Heart left ventricle (tissue), 16 donors: ENCODE data around the gene BNC2. TPM values are rescaled to one million over a fixed set of nuclear protein-coding genes. Genes with fewer than 3 reads are reported as not detected.

Experiments used
- ATAC-seq, 4 donors: fragments of 200-7000 bp; cut with Tn5 transposase; one replicate each; pipeline ENCODE4 v1.9.1; 2020 to 2022; ENCODE audit warnings: moderate library complexity in 4 of 4, mild to moderate bottlenecking in 3 of 4, moderate number of reproducible peaks in 1 of 4
- DNase-seq, 5 donors: peaks; one replicate each; pipeline ENCODE4 v3.0.0-alpha.2; 2020
- H3K27ac ChIP-seq, 12 donors: fragments of 200-600 bp; sonication (generic) in 4 of 12; one replicate each; pipeline versions ENCODE4 v1.5.0 to v1.8.0; 2016 to 2022; ENCODE audit warnings: mild to moderate bottlenecking in 2 of 12
- H3K27me3 ChIP-seq, 9 donors: fragments of 200-600 bp; sonication (generic) in 2 of 9; one replicate each; pipeline versions ENCODE4 v1.5.1 to v1.8.0; 2016 to 2022; ENCODE audit warnings: mild to moderate bottlenecking in 3 of 9
- H3K36me3 ChIP-seq, 9 donors: fragments of 200-600 bp; sonication (generic) in 2 of 9; one replicate each; pipeline versions ENCODE4 v1.5.0 to v1.8.0; 2018 to 2022; ENCODE audit warnings: mild to moderate bottlenecking in 2 of 9
- H3K4me1 ChIP-seq, 12 donors: fragments of 200-600 bp; sonication (generic) in 4 of 12; one replicate each; pipeline versions ENCODE4 v1.5.0 to v1.8.0; 2016 to 2022; ENCODE audit warnings: mild to moderate bottlenecking in 3 of 12
- H3K4me3 ChIP-seq, 12 donors: fragments of 200-600 bp; sonication (generic) in 4 of 12; one replicate each; pipeline versions ENCODE4 v1.5.0 to v1.8.0; 2017 to 2022; ENCODE audit warnings: mild to moderate bottlenecking in 9 of 12, moderate library complexity in 4 of 12
- H3K9me3 ChIP-seq, 12 donors: fragments of 200-600 bp; sonication (generic) in 4 of 12; one replicate each; pipeline versions ENCODE4 v1.5.0 to v1.8.0; 2016 to 2022; ENCODE audit warnings: mild to moderate bottlenecking in 1 of 12
- POLR2A ChIP-seq, 2 donors: fragments of 450-650 bp; IDR thresholded peaks; one replicate each; pipeline ENCODE4 v1.6.1; 2017; ENCODE audit warnings: antibody characterized with exemption in 2 of 2, mild to moderate bottlenecking in 2 of 2, moderate library complexity in 2 of 2
- WGBS, 4 donors: extraction: QIAGEN DNeasy Blood & Tissue Kit in 2 of 4; methylation state at CpG; one replicate each; pipeline versions ENCODE4 v1.1.5 to v1.1.7; 2013 to 2018; 5-methylcytosine and 5-hydroxymethylcytosine counted together
- intact Hi-C, 10 donors: fragments of 100-400 bp; cut with DNase I; formaldehyde crosslinking; loops; one replicate each; pipeline versions ENCODE4 v1.11.1 to v1.14.2; 2022
- polyA plus RNA-seq, 2 donors: library from polyadenylated mRNA; stranded (reverse); fragments of 200-250 nt; gene quantifications; one replicate each; pipeline ENCODE4 v1.2.3, GENCODE V29; 2013
- total RNA-seq, 9 donors: library from RNA; depleted of rRNA in 2 of 9; stranded (reverse); fragments of >200 nt in 2 of 9; fragmentation: NEBNext Ultra II Directional in 3 of 9; extraction: Animal tissue kit (Norgen Biotek cat#: 25700) in 3 of 9; gene quantifications; one replicate each; pipeline versions ENCODE4 v1.1.0 to v1.2.4, GENCODE V29; 2016 to 2023
- TF ChIP-seq, protein P1 (sequence below), 12 donors: fragments of 200-600 bp; sonication (generic) in 4 of 12; IDR thresholded peaks; one replicate each; pipeline versions ENCODE4 v1.5.0 to v1.8.0; 2018 to 2022; ENCODE audit warnings: antibody characterized with exemption in 12 of 12, mild to moderate bottlenecking in 5 of 12
- donor health status: ischemic (EF 13 %, LVEDD 7.1; RV severe dilation, severe dysfunction).
- donor health status: healthy with polysubstance abuse.
- donor health status: DM: no; HTN: yes; CAD: no.
- donor health status: DM: no; HTN: no; CAD: no.
- donor health status: ischemic (EF 25% LVEDD 6.9; RV normal size, moderate dysfunction).
- donor health status: ischemic (EF 25% LVEDD 5.7; RV mildly dilated, moderate dysfunction).
- donor health status: healthy.
- donor health status: DM: yes; HTN: yes; CAD: no.
- donor health status: ischemic (EF 35%, LVEDD 5.7; RV mildly dilated, moderate dysfunction).
- donor health status: nonischemic (EF 11% LVEDD 7.7; RV severe dilation, severe dysfunction).
- donor health status: DM: yes; HTN: yes; CAD: no.
- donor health status: PGD.
- donor health status: ischemic (EF 29% LVEDD 5.4; RV normal size, mild dysfunction).
- donor health status: nonischemic (EF 23%, LVEDD 6.1; RV moderate dilation, normal function).

BNC2 gene
- total and polyA plus RNA-seq, 11 donors: 0.38 to 27.1 (median 3.8) TPM

DNA sequence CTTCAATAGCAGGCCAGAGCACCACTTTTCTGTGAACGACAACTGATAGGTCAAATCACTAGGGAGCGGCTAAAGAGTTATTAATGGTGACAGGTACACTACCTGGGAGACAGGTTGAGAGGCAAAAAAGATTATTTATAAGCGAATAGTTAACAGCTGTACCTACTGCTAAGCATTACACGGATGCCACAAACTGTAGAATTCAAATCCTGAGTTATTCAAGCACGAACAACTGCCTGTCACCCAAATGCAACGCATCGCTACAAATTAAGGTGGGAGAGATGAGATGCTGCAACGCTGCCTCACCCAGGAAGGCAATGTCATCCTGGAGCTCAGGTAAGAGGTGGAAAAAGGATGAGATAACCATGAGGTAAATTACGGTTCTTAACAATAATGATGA lies 342.9 kb downstream of the BNC2 start:
- Histone ChIP-seq H3K27me3 (peaks cover 0 to 6% (median 0%) of the 10 kb centered on the region in 9 donors), H3K4me1 (peaks cover 0 to 7% (median 0%) of the 10 kb centered on the region in 12 donors), H3K9me3 (no peaks in the 10 kb centered on the region), H3K4me3 (no peak overlapping the region), H3K36me3 (no peaks in the 10 kb centered on the region), H3K27ac (no peak overlapping the region)
- no peak for TF ChIP-seq POLR2A (IDR thresholded peaks at IDR 0.05)
- TF ChIP-seq, protein P1, sequence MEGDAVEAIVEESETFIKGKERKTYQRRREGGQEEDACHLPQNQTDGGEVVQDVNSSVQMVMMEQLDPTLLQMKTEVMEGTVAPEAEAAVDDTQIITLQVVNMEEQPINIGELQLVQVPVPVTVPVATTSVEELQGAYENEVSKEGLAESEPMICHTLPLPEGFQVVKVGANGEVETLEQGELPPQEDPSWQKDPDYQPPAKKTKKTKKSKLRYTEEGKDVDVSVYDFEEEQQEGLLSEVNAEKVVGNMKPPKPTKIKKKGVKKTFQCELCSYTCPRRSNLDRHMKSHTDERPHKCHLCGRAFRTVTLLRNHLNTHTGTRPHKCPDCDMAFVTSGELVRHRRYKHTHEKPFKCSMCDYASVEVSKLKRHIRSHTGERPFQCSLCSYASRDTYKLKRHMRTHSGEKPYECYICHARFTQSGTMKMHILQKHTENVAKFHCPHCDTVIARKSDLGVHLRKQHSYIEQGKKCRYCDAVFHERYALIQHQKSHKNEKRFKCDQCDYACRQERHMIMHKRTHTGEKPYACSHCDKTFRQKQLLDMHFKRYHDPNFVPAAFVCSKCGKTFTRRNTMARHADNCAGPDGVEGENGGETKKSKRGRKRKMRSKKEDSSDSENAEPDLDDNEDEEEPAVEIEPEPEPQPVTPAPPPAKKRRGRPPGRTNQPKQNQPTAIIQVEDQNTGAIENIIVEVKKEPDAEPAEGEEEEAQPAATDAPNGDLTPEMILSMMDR (IDR thresholded peaks at IDR 0.05): no peak
- intact Hi-C loops: no loop called here
- WGBS, 4 donors: 86 to 92% (median 89%) methylated on average over 9 of the region's 9 CpGs
- ATAC-seq (no peak), DNase-seq (no peak)

DNA sequence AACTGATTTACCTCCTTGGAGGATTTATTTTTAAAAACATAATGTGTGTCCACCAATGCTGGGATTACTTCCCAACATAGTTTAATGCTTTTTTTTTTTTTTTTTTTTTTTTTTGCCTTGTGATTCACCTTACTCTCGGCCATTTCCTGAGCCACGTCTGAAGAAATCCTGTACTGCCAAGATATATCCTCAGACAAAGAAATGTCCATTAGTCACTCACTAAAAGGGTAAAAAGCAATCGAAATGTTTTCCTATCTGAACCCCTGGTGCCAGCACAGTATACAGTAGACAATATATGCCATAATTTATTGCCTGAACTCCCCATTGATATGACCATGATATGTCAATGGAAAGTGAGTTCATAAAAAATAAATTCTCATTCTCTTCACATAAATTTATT lies 344.1 kb downstream of the BNC2 start:
- Histone ChIP-seq H3K4me3 (no peak overlapping the region), H3K36me3 (no peaks in the 10 kb centered on the region), H3K27me3 (peaks cover 0 to 3% (median 0%) of the 10 kb centered on the region in 9 donors), H3K27ac (no peak overlapping the region), H3K4me1 (peaks cover 0 to 19% (median 4%) of the 10 kb centered on the region in 12 donors), H3K9me3 (no peaks in the 10 kb centered on the region)
- no peak for TF ChIP-seq POLR2A (IDR thresholded peaks at IDR 0.05)
- TF ChIP-seq, protein P1 (IDR thresholded peaks at IDR 0.05): no peak
- 51 to 69% (median 56%) methylated on average over 3 of the region's 3 CpGs for WGBS, 4 donors
- intact Hi-C loops: no loop called here
- ATAC-seq: no peak
- no peak for DNase-seq

DNA sequence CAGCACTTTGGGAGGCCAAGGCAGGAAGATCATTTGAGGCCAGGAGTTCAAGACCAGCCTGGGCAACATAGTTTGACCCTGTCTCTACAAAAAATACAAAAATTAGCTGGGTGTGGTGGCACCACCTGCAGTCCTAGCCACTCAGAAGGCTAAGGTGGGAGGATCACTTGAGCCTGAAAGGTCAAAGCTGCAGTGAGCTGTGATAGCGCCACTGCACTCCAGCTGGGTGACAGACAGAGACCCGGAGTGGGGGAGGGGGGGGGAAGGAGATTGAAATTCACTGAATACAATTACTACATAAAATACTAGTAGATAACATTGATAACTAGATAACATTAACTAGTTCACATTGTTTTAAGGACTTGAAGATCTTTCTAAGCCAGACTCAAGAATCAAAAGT lies 345.6 kb downstream of the BNC2 start:
- no peaks in the 10 kb centered on the region for H3K36me3 ChIP-seq
- DNase-seq (no peak), ATAC-seq (no peak)
- H3K27ac ChIP-seq: no peak overlapping the region
- H3K27me3 ChIP-seq: peaks cover 0 to 3% (median 0%) of the 10 kb centered on the region in 9 donors
- no peak for TF ChIP-seq POLR2A (IDR thresholded peaks at IDR 0.05)
- TF ChIP-seq, protein P1 (IDR thresholded peaks at IDR 0.05): no peak
- H3K4me1 ChIP-seq: peaks cover 0 to 29% (median 5%) of the 10 kb centered on the region in 12 donors
- intact Hi-C loops: no loop called here
- H3K9me3 ChIP-seq: no peaks in the 10 kb centered on the region
- 71 to 83% (median 82%) methylated on average over 2 of the region's 2 CpGs for WGBS, 4 donors
- H3K4me3 ChIP-seq: no peak overlapping the region

DNA sequence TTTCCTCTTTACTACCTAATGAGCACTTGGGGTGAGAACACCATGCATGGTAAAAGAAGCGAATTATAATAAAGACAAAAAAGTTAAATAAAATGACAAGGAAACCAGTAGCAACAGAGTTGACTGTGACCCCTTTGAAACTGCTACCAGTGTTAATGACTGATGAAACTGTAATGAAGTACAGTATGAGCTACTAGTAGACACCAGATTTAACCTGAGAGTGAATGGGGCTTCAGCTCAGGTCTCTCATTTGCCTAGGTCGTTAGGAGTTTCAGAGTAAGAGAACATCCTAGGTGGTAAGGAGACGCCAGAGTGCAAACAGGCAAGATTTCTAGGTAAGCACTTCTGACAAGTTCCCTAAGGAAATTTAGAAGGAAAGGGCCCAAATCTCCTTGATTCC lies 346.4 kb downstream of the BNC2 start:
- Histone ChIP-seq H3K4me3 (no peak overlapping the region), H3K27ac (no peak overlapping the region), H3K4me1 (peaks cover 0 to 29% (median 5%) of the 10 kb centered on the region in 12 donors), H3K9me3 (no peaks in the 10 kb centered on the region), H3K27me3 (peaks cover 0 to 3% (median 0%) of the 10 kb centered on the region in 9 donors), H3K36me3 (no peaks in the 10 kb centered on the region)
- DNase-seq: no peak
- intact Hi-C loops: no loop called here
- ATAC-seq: no peak
- TF ChIP-seq, protein P1 (IDR thresholded peaks at IDR 0.05): no peak
- no peak for TF ChIP-seq POLR2A (IDR thresholded peaks at IDR 0.05)
- 70 to 81% (median 80%) methylated on average over 3 of the region's 3 CpGs for WGBS, 4 donors
